Spleen (tissue), 7 donors: ENCODE data around the gene FILIP1.
"Not testable (repeated sequence)": the region's sequence is repeated elsewhere in the genome, so short reads cannot be mapped to it uniquely, and the experiment has no call there.

Source experiments
- POLR2A ChIP-seq, 3 donors: fragments of 450-650 bp; IDR thresholded peaks; one replicate each; pipeline ENCODE4 v1.5.1; 2017; ENCODE audit warnings: antibody characterized with exemption in 3 of 3, mild to moderate bottlenecking in 1 of 3
- TF ChIP-seq, protein P1 (sequence below), 11 experiments: fragments of 200-600 bp in 7 of 11; fragments of 450-650 bp in 4 of 11; sonication (generic) in 4 of 11; IDR thresholded peaks in 8 of 11; conservative IDR thresholded peaks in 3 of 11; 1 replicate in 7 of 11; 2 replicates in 4 of 11; pipeline versions ENCODE4 v1.4.0 to v1.8.0; 2016 to 2021; ENCODE audit warnings: antibody characterized with exemption in 11 of 11, inconsistent platforms in 4 of 11, mild to moderate bottlenecking in 1 of 11
- donor health status: DM: no; HTN: no; CAD: no; lungs with moderate emphysema.
- donor health status: DM: no; HTN: no; CAD: no.
- donor health status: DM: no; HTN: no; CAD: no.

- TF ChIP-seq, protein P1, sequence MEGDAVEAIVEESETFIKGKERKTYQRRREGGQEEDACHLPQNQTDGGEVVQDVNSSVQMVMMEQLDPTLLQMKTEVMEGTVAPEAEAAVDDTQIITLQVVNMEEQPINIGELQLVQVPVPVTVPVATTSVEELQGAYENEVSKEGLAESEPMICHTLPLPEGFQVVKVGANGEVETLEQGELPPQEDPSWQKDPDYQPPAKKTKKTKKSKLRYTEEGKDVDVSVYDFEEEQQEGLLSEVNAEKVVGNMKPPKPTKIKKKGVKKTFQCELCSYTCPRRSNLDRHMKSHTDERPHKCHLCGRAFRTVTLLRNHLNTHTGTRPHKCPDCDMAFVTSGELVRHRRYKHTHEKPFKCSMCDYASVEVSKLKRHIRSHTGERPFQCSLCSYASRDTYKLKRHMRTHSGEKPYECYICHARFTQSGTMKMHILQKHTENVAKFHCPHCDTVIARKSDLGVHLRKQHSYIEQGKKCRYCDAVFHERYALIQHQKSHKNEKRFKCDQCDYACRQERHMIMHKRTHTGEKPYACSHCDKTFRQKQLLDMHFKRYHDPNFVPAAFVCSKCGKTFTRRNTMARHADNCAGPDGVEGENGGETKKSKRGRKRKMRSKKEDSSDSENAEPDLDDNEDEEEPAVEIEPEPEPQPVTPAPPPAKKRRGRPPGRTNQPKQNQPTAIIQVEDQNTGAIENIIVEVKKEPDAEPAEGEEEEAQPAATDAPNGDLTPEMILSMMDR (IDR thresholded peaks at IDR 0.05 in 8 of 11, conservative IDR thresholded peaks at IDR 0.05 in 3 of 11): not testable (repeated sequence)
- TF ChIP-seq POLR2A (IDR thresholded peaks at IDR 0.05): not testable (repeated sequence)
These were observed 60.8 kb downstream of the FILIP1 start for GRCh38 chr6:75432809-75433208.
